Measurements from ENCODE around the gene SLC9A7.
A peak's percentile ranks its signal among the peaks of the same experiment; 100 is the strongest.

Gene SLC9A7

GRCh38 chrX:46777971-46778810 lies 19.3 kb upstream of the SLC9A7 start:
- no peak overlapping the region for H3K27ac ChIP-seq (ENCODE audit: low read length)

GRCh38 chrX:46770817-46771163 lies 11.9 kb upstream of the SLC9A7 start:
- Histone ChIP-seq H3K27ac (ENCODE audit: low read length) (no peak overlapping the region), H3K4me3 (ENCODE audit: low read depth in 1 of 2, low read length in 2 of 2) (no peak overlapping the region), H3K9me3 (ENCODE audit: control insufficient read depth in 1 of 2, low read length in 2 of 2) (no peaks in the 10 kb centered on the region), H3K36me3 (ENCODE audit: control insufficient read depth in 1 of 2, insufficient read depth in 2 of 2, low read length in 2 of 2) (no peaks in the 10 kb centered on the region), H3K4me1 (ENCODE audit: control insufficient read depth in 1 of 2, insufficient read depth in 2 of 2, low read length in 2 of 2) (no peaks in the 10 kb centered on the region), H3K27me3 (ENCODE audit: low read depth, low read length) (no peaks in the 10 kb centered on the region)

More at GRCh38 chrX:46777971-46778810, 19.3 kb upstream of the SLC9A7 start:
- no peaks in the 10 kb centered on the region for H3K27me3 ChIP-seq (ENCODE audit: low read depth, low read length)
- no peaks in the 10 kb centered on the region for H3K9me3 ChIP-seq (ENCODE audit: control insufficient read depth in 1 of 2, low read length in 2 of 2)
- no peak overlapping the region for H3K4me3 ChIP-seq (ENCODE audit: low read depth in 1 of 2, low read length in 2 of 2)
- no peaks in the 10 kb centered on the region for H3K4me1 ChIP-seq (ENCODE audit: control insufficient read depth in 1 of 2, insufficient read depth in 2 of 2, low read length in 2 of 2)
- H3K36me3 ChIP-seq (ENCODE audit: control insufficient read depth in 1 of 2, insufficient read depth in 2 of 2, low read length in 2 of 2) = no peaks in the 10 kb centered on the region

GRCh38 chrX:46770000-46770816 lies 11.3 kb upstream of the SLC9A7 start:
- no peak overlapping the region for H3K4me3 ChIP-seq (ENCODE audit: low read depth in 1 of 2, low read length in 2 of 2)
- H3K27ac ChIP-seq (ENCODE audit: low read length) = no peak overlapping the region
- no peaks in the 10 kb centered on the region for H3K27me3 ChIP-seq (ENCODE audit: low read depth, low read length)
- no peaks in the 10 kb centered on the region for H3K36me3 ChIP-seq (ENCODE audit: control insufficient read depth in 1 of 2, insufficient read depth in 2 of 2, low read length in 2 of 2)
- H3K9me3 ChIP-seq (ENCODE audit: control insufficient read depth in 1 of 2, low read length in 2 of 2) = no peaks in the 10 kb centered on the region
- H3K4me1 ChIP-seq (ENCODE audit: control insufficient read depth in 1 of 2, insufficient read depth in 2 of 2, low read length in 2 of 2) = no peaks in the 10 kb centered on the region

- H3K4me1 ChIP-seq (ENCODE audit: control insufficient read depth in 1 of 2, insufficient read depth in 2 of 2, low read length in 2 of 2) = peaks cover 0 to 5% of the 10 kb centered on the region in 2 donors
- no peak overlapping the region for H3K4me3 ChIP-seq (ENCODE audit: low read depth in 1 of 2, low read length in 2 of 2)
- H3K27me3 ChIP-seq (ENCODE audit: low read depth, low read length) = no peaks in the 10 kb centered on the region
- no peaks in the 10 kb centered on the region for H3K36me3 ChIP-seq (ENCODE audit: control insufficient read depth in 1 of 2, insufficient read depth in 2 of 2, low read length in 2 of 2)
- no peaks in the 10 kb centered on the region for H3K9me3 ChIP-seq (ENCODE audit: control insufficient read depth in 1 of 2, low read length in 2 of 2)
- H3K27ac ChIP-seq (ENCODE audit: low read length) = no peak overlapping the region
These were observed 4.0 kb upstream of the SLC9A7 start for GRCh38 chrX:46762963-46763362.

GRCh38 chrX:46759645-46759974 lies 692 bp upstream of the SLC9A7 start:
- H3K27ac ChIP-seq (ENCODE audit: low read length) = no peak overlapping the region
- H3K4me1 ChIP-seq (ENCODE audit: control insufficient read depth in 1 of 2, insufficient read depth in 2 of 2, low read length in 2 of 2) = peaks cover 0 to 5% of the 10 kb centered on the region in 2 donors
- H3K27me3 ChIP-seq (ENCODE audit: low read depth, low read length) = no peaks in the 10 kb centered on the region
- H3K4me3 ChIP-seq (ENCODE audit: low read depth in 1 of 2, low read length in 2 of 2) = peak overlapping the region; percentile 30 to 53
- no peaks in the 10 kb centered on the region for H3K9me3 ChIP-seq (ENCODE audit: control insufficient read depth in 1 of 2, low read length in 2 of 2)
- H3K36me3 ChIP-seq (ENCODE audit: control insufficient read depth in 1 of 2, insufficient read depth in 2 of 2, low read length in 2 of 2) = no peaks in the 10 kb centered on the region

- Histone ChIP-seq H3K4me1 (ENCODE audit: control insufficient read depth in 1 of 2, insufficient read depth in 2 of 2, low read length in 2 of 2) (peaks cover 0 to 5% of the 10 kb centered on the region in 2 donors), H3K27me3 (ENCODE audit: low read depth, low read length) (no peaks in the 10 kb centered on the region), H3K27ac (ENCODE audit: low read length) (no peak overlapping the region), H3K36me3 (ENCODE audit: control insufficient read depth in 1 of 2, insufficient read depth in 2 of 2, low read length in 2 of 2) (no peaks in the 10 kb centered on the region), H3K4me3 (ENCODE audit: low read depth in 1 of 2, low read length in 2 of 2) (peak overlapping the region; percentile 44 to 66), H3K9me3 (ENCODE audit: control insufficient read depth in 1 of 2, low read length in 2 of 2) (no peaks in the 10 kb centered on the region)
These were observed 559 bp downstream of the SLC9A7 start for GRCh38 chrX:46758163-46758955.

- H3K4me1 ChIP-seq (ENCODE audit: control insufficient read depth in 1 of 2, insufficient read depth in 2 of 2, low read length in 2 of 2) = peaks cover 0 to 5% of the 10 kb centered on the region in 2 donors
- no peak overlapping the region for H3K27ac ChIP-seq (ENCODE audit: low read length)
- H3K36me3 ChIP-seq (ENCODE audit: control insufficient read depth in 1 of 2, insufficient read depth in 2 of 2, low read length in 2 of 2) = no peaks in the 10 kb centered on the region
- no peak overlapping the region for H3K4me3 ChIP-seq (ENCODE audit: low read depth in 1 of 2, low read length in 2 of 2)
- no peaks in the 10 kb centered on the region for H3K27me3 ChIP-seq (ENCODE audit: low read depth, low read length)
- H3K9me3 ChIP-seq (ENCODE audit: control insufficient read depth in 1 of 2, low read length in 2 of 2) = no peaks in the 10 kb centered on the region
These were observed 1.3 kb downstream of the SLC9A7 start for GRCh38 chrX:46757593-46757992.

- Histone ChIP-seq H3K4me1 (ENCODE audit: control insufficient read depth in 1 of 2, insufficient read depth in 2 of 2, low read length in 2 of 2) (peaks cover 0 to 5% of the 10 kb centered on the region in 2 donors), H3K27ac (ENCODE audit: low read length) (no peak overlapping the region), H3K4me3 (ENCODE audit: low read depth in 1 of 2, low read length in 2 of 2) (no peak overlapping the region), H3K36me3 (ENCODE audit: control insufficient read depth in 1 of 2, insufficient read depth in 2 of 2, low read length in 2 of 2) (no peaks in the 10 kb centered on the region), H3K9me3 (ENCODE audit: control insufficient read depth in 1 of 2, low read length in 2 of 2) (no peaks in the 10 kb centered on the region), H3K27me3 (ENCODE audit: low read depth, low read length) (no peaks in the 10 kb centered on the region)
These were observed 1.9 kb downstream of the SLC9A7 start for GRCh38 chrX:46757052-46757451.

- no peaks in the 10 kb centered on the region for H3K9me3 ChIP-seq (ENCODE audit: control insufficient read depth in 1 of 2, low read length in 2 of 2)
- no peaks in the 10 kb centered on the region for H3K27me3 ChIP-seq (ENCODE audit: low read depth, low read length)
- no peak overlapping the region for H3K4me3 ChIP-seq (ENCODE audit: low read depth in 1 of 2, low read length in 2 of 2)
- H3K4me1 ChIP-seq (ENCODE audit: control insufficient read depth in 1 of 2, insufficient read depth in 2 of 2, low read length in 2 of 2) = peaks cover 0 to 5% of the 10 kb centered on the region in 2 donors
- no peaks in the 10 kb centered on the region for H3K36me3 ChIP-seq (ENCODE audit: control insufficient read depth in 1 of 2, insufficient read depth in 2 of 2, low read length in 2 of 2)
- no peak overlapping the region for H3K27ac ChIP-seq (ENCODE audit: low read length)
These were observed 3.2 kb downstream of the SLC9A7 start for GRCh38 chrX:46755671-46756070.

- Histone ChIP-seq H3K27me3 (ENCODE audit: low read depth, low read length) (no peaks in the 10 kb centered on the region), H3K36me3 (ENCODE audit: control insufficient read depth in 1 of 2, insufficient read depth in 2 of 2, low read length in 2 of 2) (no peaks in the 10 kb centered on the region), H3K9me3 (ENCODE audit: control insufficient read depth in 1 of 2, low read length in 2 of 2) (no peaks in the 10 kb centered on the region), H3K4me3 (ENCODE audit: low read depth in 1 of 2, low read length in 2 of 2) (no peak overlapping the region), H3K27ac (ENCODE audit: low read length) (no peak overlapping the region), H3K4me1 (ENCODE audit: control insufficient read depth in 1 of 2, insufficient read depth in 2 of 2, low read length in 2 of 2) (peaks cover 0 to 2% of the 10 kb centered on the region in 2 donors)
These were observed 4.3 kb downstream of the SLC9A7 start for GRCh38 chrX:46754586-46755061.

GRCh38 chrX:46754036-46754435 lies 4.9 kb downstream of the SLC9A7 start:
- no peaks in the 10 kb centered on the region for H3K4me1 ChIP-seq (ENCODE audit: control insufficient read depth in 1 of 2, insufficient read depth in 2 of 2, low read length in 2 of 2)
- H3K9me3 ChIP-seq (ENCODE audit: control insufficient read depth in 1 of 2, low read length in 2 of 2) = no peaks in the 10 kb centered on the region
- no peaks in the 10 kb centered on the region for H3K36me3 ChIP-seq (ENCODE audit: control insufficient read depth in 1 of 2, insufficient read depth in 2 of 2, low read length in 2 of 2)
- no peaks in the 10 kb centered on the region for H3K27me3 ChIP-seq (ENCODE audit: low read depth, low read length)
- H3K4me3 ChIP-seq (ENCODE audit: low read depth in 1 of 2, low read length in 2 of 2) = no peak overlapping the region
- H3K27ac ChIP-seq (ENCODE audit: low read length) = no peak overlapping the region

Measured in muscle layer of duodenum (tissue), 2 donors.